Measurements from ENCODE around the gene AMELX.

AMELX gene

GRCh38 chrX:11293113-11293512 lies at the start of gene AMELX:
Gene AMELX (plus strand): TSS chrX:11293413. CDS start chrX:11294789, 1,376 bp downstream.
- DNase-seq = no peak

- DNase-seq = no peak
These were observed 48.6 kb upstream of the AMELX start for GRCh38 chrX:11244636-11245035.

DNA sequence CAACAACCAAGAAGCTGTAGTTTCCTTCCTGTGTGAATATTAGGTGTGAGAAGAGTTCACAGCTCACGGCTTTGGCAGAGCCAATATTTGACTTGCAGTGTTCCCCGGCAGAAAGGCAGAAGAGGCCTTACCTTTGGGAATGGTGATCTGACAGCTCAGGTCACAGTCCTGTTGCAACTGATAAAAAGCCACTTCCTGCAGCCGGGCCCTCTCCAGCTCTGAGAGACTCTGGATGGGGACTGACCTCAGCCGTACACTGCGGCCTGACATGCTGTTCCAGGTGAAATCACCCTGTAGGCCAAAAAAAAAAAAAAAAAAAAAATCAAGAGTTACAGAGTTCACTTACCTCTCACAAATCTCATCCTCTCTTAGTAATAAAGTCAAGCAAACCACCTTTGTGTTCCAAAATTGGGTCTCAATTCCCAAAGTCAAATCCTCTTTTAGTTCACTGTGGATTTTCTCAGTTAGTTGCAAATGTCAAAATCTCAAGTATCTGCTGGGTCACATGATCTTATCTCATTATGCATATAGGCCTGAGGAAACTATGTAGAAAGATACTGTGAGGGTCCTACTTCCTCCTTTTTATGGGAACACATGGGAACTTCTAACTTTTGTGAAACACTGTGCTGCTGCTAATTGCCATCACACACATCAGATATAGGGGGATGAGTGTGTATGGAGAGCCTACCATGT lies 38.6 kb upstream of the AMELX start:
- no peak for DNase-seq

DNA sequence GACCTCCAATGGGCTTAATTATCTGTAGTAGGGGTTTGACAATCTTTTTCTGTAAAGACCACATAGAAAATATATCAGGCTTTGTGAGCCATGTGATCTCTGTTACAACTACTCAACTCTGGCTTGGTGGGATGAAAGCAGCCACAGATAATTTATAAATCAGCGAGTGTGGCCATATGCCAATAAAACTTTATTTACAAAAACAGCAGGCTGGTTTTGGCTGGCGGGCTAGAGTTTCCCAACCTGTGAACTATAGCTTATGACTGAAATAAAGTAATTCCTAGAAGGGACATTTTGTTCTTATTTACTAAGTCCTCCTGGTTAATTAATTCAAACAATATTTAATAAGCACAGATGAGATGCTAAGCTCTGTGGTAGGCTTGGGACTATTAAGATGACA lies 35.9 kb upstream of the AMELX start:
- no peak for DNase-seq

DNA sequence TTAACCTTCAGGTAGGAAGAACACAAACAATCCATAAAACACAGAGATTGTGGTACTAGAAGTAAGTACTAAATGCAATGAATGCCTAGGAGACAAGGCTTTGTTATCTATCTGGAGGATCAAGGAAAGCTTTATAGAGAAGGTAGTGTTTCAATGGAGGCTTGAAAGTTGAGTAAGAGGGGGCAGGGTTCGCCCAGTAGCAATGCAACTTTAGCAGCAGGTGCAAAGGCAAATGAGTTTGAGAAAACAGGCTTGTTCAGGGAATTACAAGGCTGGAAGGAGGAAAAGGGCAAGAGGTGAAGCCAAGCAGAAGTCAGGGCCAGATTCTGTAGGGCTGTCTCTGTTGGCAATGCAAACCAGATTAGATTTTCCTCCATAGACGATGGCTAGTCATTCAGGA lies 35.5 kb upstream of the AMELX start:
- no peak for DNase-seq

GRCh38 chrX:11259437-11259836 lies 33.8 kb upstream of the AMELX start:
- no peak for DNase-seq

DNA sequence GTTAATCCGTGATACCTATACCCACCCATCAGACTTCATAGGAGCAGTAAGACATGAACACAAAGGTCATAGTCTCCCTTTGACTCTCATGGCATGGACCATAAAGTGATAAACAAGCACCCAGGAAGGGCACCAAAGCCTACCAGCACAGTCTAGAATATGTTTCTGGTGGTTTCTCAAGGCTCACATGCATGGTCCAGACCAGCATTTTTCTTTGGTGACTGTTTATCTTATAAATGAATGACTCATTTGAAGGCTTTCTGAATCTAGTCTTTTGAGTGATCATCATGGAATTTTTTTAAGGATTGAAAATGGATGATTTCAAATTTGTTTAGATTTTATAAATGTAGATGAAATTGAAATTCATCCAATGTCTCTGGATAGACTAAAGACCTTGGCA lies 32.0 kb upstream of the AMELX start:
- no peak for DNase-seq

DNA sequence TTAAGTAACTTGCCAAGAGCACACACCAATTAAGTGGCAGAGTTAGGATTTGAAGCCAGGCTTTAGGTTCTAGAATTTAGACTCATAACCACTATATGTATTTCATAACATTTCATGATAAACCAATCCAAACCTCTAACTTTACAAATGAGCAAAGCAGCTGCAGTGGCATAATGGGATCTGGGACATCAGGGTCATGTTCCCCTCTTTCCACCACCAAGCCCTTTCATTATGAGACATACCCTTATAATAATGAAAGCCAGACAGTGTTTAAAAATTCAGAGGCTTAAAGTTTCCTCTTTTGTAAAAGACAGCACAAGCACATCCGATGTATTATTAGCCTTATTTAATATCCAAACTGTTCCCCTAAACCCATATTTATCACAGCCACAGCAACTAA lies 28.3 kb upstream of the AMELX start:
- DNase-seq = no peak

- DNase-seq = no peak
These were observed 27.9 kb upstream of the AMELX start for GRCh38 chrX:11265352-11265751.

GRCh38 chrX:11266573-11267003 lies 26.6 kb upstream of the AMELX start:
- DNase-seq = no peak

DNA sequence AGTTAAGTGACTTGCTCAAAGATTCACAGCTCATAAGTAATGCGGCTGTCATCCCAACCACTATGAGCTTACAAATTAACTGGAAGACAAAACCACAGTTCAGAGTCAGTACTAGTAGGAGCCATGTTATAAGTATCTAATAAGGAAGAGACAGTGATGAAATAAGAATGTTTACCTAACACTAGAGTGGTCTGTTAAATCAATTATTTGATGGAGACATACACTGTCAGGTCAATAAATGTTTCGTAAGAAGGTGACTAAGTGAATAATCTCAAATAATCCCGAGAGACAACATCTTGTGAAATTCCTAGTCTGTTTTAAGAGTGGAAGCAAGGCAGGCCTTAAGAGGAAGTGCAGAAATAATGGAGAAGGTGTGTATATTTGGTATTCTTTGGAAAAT lies 25.8 kb upstream of the AMELX start:
- no peak for DNase-seq

DNA sequence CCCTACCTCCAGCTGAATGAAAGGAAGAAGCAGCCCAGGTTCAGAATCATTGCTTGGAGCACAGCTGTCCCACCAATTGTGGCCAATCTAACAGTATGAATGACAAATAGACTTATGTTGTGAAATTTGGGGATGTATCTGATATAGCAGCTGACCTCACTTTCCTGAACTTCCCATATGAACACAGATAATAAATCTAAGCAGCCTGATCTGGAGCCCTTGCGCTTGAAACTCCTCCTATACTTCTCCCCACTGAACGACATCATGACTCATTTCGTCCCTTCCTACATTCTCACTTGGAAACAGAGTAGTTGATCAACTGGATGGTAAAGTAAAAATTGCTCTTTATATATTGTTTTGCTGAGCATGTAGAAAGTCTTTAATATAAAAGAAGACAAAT lies 24.2 kb upstream of the AMELX start:
- DNase-seq = no peak

- DNase-seq = no peak
These were observed 23.2 kb upstream of the AMELX start for GRCh38 chrX:11269996-11270395.

- DNase-seq = no peak
These were observed 20.9 kb upstream of the AMELX start for GRCh38 chrX:11272290-11272689.

GRCh38 chrX:11272863-11273262 lies 20.4 kb upstream of the AMELX start:
- no peak for DNase-seq

GRCh38 chrX:11273544-11273943 lies 19.7 kb upstream of the AMELX start:
- DNase-seq = no peak

DNA sequence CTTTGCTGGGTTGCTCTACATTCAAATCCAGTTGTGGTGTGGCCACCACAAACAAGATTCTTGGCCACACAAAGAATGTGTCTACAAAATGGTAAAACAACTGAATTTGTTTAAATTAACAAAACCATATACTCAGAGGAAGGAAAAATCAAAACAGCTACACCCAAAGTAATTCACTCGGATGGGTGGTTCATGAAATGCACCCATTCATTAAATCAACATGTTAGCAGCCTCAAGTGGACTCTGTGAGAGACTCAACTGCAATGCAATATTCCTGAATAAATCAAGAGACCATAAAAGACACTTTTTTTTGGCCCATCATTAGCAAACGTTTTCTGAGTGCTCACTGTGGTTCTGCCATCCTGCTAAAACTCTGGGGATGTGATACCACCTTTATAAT lies 11.2 kb upstream of the AMELX start:
- no peak for DNase-seq

DNA sequence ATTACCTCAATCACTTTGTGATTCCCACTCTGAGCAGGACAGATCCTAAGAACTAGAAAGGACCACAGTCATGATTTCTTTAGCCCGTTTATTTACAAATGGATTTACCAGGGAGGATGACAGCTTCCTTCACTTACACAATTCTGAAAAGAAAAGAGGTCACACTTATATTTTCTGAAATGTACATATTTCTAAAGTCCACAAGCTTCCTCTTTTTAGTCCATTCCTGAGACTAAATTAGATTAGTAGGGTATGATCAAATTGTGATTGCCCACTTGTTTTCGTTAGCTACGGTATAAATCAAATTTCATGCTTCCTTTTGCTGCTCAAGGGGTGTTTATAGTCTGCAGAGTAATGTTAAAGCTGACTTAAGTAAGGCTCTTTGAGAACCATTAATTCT lies 7.6 kb upstream of the AMELX start:
- DNase-seq = no peak

GRCh38 chrX:11287505-11287904 lies 5.7 kb upstream of the AMELX start:
- no peak for DNase-seq

DNA sequence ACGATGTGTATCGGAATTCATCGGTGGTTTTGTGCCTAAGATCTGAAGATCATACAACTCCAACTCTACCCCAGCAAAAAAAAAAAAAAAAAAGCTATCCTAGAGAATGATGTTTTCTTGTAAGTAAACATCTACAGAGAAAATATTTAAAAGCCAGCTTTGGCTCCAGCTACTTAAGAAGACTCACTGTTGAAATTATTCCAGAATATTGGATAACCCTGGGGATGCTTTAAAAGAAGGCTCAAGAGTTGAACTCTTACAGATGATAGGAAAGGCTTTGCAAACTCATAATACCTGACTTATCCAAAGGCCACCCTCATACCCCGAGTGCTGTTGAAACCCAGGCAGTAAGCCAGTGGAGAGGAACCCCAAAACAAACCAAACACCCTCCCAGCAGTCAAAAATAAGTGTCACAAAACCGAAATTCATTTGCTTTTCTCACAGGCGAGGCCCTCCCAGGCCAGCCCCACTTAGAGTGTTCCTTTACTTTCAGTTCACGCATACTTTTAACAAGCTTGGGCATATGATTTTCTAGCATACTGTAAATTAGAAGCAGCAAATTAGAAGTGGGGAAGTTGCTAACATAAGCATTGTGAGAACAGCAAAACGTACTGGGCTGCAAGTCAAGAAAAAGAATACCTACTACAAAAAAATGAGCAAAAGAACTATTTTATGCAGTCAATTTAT lies 2.7 kb upstream of the AMELX start:
- DNase-seq = no peak

DNA sequence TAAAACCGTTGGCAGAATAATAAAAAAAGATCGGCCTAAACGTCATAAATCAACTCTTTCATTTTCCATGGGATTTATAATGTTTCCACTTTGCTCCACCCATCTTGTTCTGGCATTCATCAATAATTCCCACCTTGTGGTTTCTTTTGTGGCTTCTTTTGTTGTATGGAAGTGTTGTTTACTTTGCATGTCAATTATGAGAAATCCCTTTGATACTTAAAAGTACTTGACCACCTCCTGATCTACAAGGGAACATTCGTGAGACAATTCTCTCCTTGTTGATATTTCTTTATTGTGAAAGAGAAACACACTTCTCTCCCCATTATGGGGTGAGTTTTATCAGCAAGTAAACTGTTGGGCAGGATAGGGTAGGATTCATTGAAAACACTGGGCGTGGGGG lies 2.8 kb downstream of the AMELX start:
- DNase-seq = no peak

GRCh38 chrX:11298600-11298999 lies 5.4 kb downstream of the AMELX start:
- DNase-seq = no peak

GRCh38 chrX:11304829-11305228 lies 11.6 kb downstream of the AMELX start:
- no peak for DNase-seq

DNA sequence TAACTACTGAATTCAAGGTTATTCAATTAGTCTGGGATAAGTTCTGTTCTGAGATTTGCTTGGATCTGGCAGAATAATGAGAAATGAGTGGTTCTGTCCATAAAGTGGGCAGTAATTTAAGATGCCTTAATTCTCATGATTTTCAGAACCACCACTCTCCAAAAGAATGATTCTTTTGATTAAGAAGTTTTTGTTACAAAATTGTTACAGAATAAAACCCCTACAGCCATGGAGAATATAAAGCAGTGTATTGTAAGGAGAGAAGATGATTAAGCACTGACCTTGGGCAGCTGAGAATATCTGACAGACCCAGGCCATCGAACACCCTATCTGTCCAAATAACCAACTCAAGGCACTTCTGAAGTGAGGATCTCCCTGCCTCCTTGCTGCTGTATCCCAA lies 12.4 kb downstream of the AMELX start:
- DNase-seq = no peak

GRCh38 chrX:11309220-11309619 lies 16.0 kb downstream of the AMELX start:
- no peak for DNase-seq

Measured in activated CD4-positive, CD25-positive, alpha-beta regulatory T cell treated with anti-CD3 and anti-CD28 coated beads, Interleukin-2, amount 50 U/mL, for 72 hours (primary cell).